ENCODE results near the gene FAM181B. TPM values are rescaled to one million over a fixed set of nuclear protein-coding genes. Genes with fewer than 3 reads are reported as not detected.

Gene FAM181B
- total and polyA plus RNA-seq, 2 donors (not counting 1 experiment from before 2014, with no cell fraction given) = not detected

DNA sequence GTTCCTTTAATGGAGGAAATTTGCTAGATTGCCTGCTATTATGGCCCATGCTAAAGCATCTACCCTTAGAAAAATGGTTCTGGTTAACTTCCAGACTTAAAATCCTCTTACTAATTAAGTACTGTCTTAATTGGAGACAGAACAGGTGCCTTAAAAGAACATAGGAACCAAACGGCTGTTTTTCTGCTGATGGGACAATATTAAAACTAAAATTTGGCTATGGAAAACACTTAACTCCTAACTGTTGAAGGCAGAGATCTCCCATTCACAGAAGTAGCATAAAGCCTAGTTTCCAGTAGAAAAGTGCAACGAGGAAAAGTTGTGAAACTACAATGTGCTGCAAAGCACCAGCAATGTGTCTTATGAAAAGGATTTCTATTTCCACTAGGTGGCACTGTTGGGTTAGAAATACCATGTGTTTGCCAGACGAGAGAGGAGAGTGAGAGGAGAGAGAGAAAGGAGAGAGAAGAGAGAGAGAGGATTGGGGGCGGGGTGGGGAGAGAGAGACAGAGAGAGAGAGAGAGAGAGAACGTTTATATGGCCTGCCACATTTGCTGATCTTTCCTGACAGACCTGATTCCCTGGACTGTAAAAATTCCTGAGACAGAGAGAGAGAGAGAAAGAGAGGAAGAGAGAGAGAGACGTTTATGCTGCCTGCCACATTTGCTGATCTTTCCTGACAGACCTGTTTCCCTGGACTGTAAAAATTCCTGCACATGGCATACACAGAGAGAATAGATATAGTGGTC lies 51.5 kb downstream of the FAM181B start:
- ATAC-seq (ENCODE audit: low read depth) (no peak), DNase-seq (peak; percentile 52)
- no peak overlapping the region for H3K27ac Mint-ChIP-seq
- peaks cover 0 to 9% (median 0%) of the 10 kb centered on the region in 3 donors for H3K9me3 ChIP-seq (ENCODE audit: control extremely low read depth in 1 of 3, control insufficient read depth in 2 of 3, insufficient read depth in 1 of 3, low read length in 2 of 3)
- intact Hi-C loops (cut with micrococcal nuclease) = no loop called here
- H3K27me3 ChIP-seq (replicated peaks in 1 of 4; ENCODE audit: control extremely low read depth in 1 of 4, control insufficient read depth in 3 of 4, insufficient read depth in 4 of 4, low read length in 3 of 4) = peaks cover 0 to 17% (median 1%) of the 10 kb centered on the region in 4 experiments
- H3K9ac ChIP-seq (ENCODE audit: low read length) = no peak overlapping the region
- no peaks in the 10 kb centered on the region for H3K79me2 ChIP-seq (ENCODE audit: control insufficient read depth, insufficient read depth, low read length)
- H3K36me3 ChIP-seq (replicated peaks in 1 of 2; ENCODE audit: control extremely low read depth in 1 of 2, control insufficient read depth in 1 of 2, extremely low read depth in 1 of 2, insufficient read depth in 2 of 2, low read length in 1 of 2) = no peaks in the 10 kb centered on the region
- no peaks in the 10 kb centered on the region for H3K4me1 ChIP-seq (ENCODE audit: control insufficient read depth in 2 of 2, insufficient read depth in 2 of 2, low read length in 2 of 2)
- no peak overlapping the region for H3K4me3 ChIP-seq (ENCODE audit: control extremely low read depth in 1 of 5, extremely low read depth in 1 of 5, insufficient read depth in 1 of 5, low read depth in 2 of 5, low read length in 4 of 5)
- TF ChIP-seq, protein P1, sequence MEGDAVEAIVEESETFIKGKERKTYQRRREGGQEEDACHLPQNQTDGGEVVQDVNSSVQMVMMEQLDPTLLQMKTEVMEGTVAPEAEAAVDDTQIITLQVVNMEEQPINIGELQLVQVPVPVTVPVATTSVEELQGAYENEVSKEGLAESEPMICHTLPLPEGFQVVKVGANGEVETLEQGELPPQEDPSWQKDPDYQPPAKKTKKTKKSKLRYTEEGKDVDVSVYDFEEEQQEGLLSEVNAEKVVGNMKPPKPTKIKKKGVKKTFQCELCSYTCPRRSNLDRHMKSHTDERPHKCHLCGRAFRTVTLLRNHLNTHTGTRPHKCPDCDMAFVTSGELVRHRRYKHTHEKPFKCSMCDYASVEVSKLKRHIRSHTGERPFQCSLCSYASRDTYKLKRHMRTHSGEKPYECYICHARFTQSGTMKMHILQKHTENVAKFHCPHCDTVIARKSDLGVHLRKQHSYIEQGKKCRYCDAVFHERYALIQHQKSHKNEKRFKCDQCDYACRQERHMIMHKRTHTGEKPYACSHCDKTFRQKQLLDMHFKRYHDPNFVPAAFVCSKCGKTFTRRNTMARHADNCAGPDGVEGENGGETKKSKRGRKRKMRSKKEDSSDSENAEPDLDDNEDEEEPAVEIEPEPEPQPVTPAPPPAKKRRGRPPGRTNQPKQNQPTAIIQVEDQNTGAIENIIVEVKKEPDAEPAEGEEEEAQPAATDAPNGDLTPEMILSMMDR (IDR thresholded peaks at IDR 0.05) = peak; percentile 60
- TF ChIP-seq EZH2 (IDR thresholded peaks at IDR 0.05; ENCODE audit: borderline replicate concordance, insufficient read depth, low read depth, low read length, poor library complexity, severe bottlenecking) = no peak
- peaks cover 21% of the 10 kb centered on the region for H3K27me3 Mint-ChIP-seq
- H3K27ac ChIP-seq (ENCODE audit: low read length in 2 of 2) = no peak overlapping the region
- H3K4me1 Mint-ChIP-seq = no peaks in the 10 kb centered on the region
- H4K20me1 ChIP-seq (ENCODE audit: control insufficient read depth, insufficient read depth, low read length, poor library complexity, severe bottlenecking) = no peaks in the 10 kb centered on the region
- peak overlapping the region; percentile 20 for H2AFZ ChIP-seq (ENCODE audit: insufficient read depth, low read depth, low read length, poor library complexity, severe bottlenecking)
- H3K9me3 Mint-ChIP-seq (ENCODE audit: insufficient read depth) = peaks cover 2% of the 10 kb centered on the region
- H3K4me3 Mint-ChIP-seq = no peak overlapping the region
- no peak overlapping the region for H3K4me2 ChIP-seq (replicated peaks; ENCODE audit: low read depth, low read length, poor library complexity, severe bottlenecking)
- CTCF ChIA-PET = interaction anchor here (1.0 to 1.6 kb wide), 2 partner anchors 14 to 19 kb away, joined by 3 to 5 read pairs; no protein-coding TSS in a partner anchor
- POLR2A ChIA-PET = no interaction called here
- 22% methylated on average over 3 of the region's 6 CpGs for WGBS (ENCODE audit: insufficient coverage)

DNA sequence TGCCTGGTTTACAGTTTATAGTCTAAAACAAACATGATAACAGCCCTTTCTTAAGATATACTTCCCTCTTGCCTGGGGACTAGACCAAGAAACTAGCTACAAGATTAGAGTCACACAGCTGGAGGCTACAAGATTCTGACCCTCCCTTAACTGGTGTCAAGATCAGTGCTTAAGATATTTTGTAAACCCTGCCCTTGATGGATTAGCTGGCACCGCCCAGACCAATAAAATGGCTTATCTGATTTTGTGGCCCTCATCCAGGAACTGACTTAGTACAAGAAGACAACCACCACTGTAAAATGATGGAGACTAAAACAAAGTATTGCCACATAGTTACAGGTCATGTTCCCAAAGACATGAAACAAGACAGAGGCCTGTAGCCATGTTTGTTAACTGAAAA lies 53.4 kb downstream of the FAM181B start:
- Mint-ChIP-seq H3K27me3 (peaks cover 21% of the 10 kb centered on the region), H3K9me3 (ENCODE audit: insufficient read depth) (peaks cover 2% of the 10 kb centered on the region), H3K4me3 (no peak overlapping the region), H3K4me1 (no peaks in the 10 kb centered on the region), H3K27ac (no peak overlapping the region)
- no peaks in the 10 kb centered on the region for H4K20me1 ChIP-seq (ENCODE audit: control insufficient read depth, insufficient read depth, low read length, poor library complexity, severe bottlenecking)
- 71% methylated on average over 1 of the region's 1 CpG for WGBS (ENCODE audit: insufficient coverage)
- H3K4me2 ChIP-seq (replicated peaks; ENCODE audit: low read depth, low read length, poor library complexity, severe bottlenecking) = no peak overlapping the region
- CTCF ChIA-PET = interaction anchor here (1.4 to 1.7 kb wide), 2 partner anchors 16 to 22 kb away, joined by 3 to 5 read pairs; no protein-coding TSS in a partner anchor
- peaks cover 0 to 21% (median 1%) of the 10 kb centered on the region in 4 experiments for H3K27me3 ChIP-seq (replicated peaks in 1 of 4; ENCODE audit: control extremely low read depth in 1 of 4, control insufficient read depth in 3 of 4, insufficient read depth in 4 of 4, low read length in 3 of 4)
- DNase-seq (no peak), ATAC-seq (ENCODE audit: low read depth) (no peak)
- intact Hi-C loops (cut with micrococcal nuclease) = no loop called here
- POLR2A ChIA-PET = no interaction called here
- H2AFZ ChIP-seq (ENCODE audit: insufficient read depth, low read depth, low read length, poor library complexity, severe bottlenecking) = no peak overlapping the region
- H3K36me3 ChIP-seq (replicated peaks in 1 of 2; ENCODE audit: control extremely low read depth in 1 of 2, control insufficient read depth in 1 of 2, extremely low read depth in 1 of 2, insufficient read depth in 2 of 2, low read length in 1 of 2) = no peaks in the 10 kb centered on the region
- H3K9me3 ChIP-seq (ENCODE audit: control extremely low read depth in 1 of 3, control insufficient read depth in 2 of 3, insufficient read depth in 1 of 3, low read length in 2 of 3) = peaks cover 0 to 9% (median 0%) of the 10 kb centered on the region in 3 donors
- no peak overlapping the region for H3K9ac ChIP-seq (ENCODE audit: low read length)
- H3K79me2 ChIP-seq (ENCODE audit: control insufficient read depth, insufficient read depth, low read length) = no peaks in the 10 kb centered on the region
- H3K27ac ChIP-seq (ENCODE audit: low read length in 2 of 2) = no peak overlapping the region
- TF ChIP-seq, protein P1 (IDR thresholded peaks at IDR 0.05) = no peak
- TF ChIP-seq EZH2 (IDR thresholded peaks at IDR 0.05; ENCODE audit: borderline replicate concordance, insufficient read depth, low read depth, low read length, poor library complexity, severe bottlenecking) = no peak
- no peak overlapping the region for H3K4me3 ChIP-seq (ENCODE audit: control extremely low read depth in 1 of 5, extremely low read depth in 1 of 5, insufficient read depth in 1 of 5, low read depth in 2 of 5, low read length in 4 of 5)
- H3K4me1 ChIP-seq (ENCODE audit: control insufficient read depth in 2 of 2, insufficient read depth in 2 of 2, low read length in 2 of 2) = no peaks in the 10 kb centered on the region

Data from B cell (primary cell).